Heart left ventricle (tissue), 13 donors: ENCODE data around the gene TPD52L1.

ENCODE experiments used
- POLR2A ChIP-seq, 2 donors: fragments of 450-650 bp; IDR thresholded peaks; one replicate each; pipeline ENCODE4 v1.6.1; 2017; ENCODE audit warnings: antibody characterized with exemption in 2 of 2, mild to moderate bottlenecking in 2 of 2, moderate library complexity in 2 of 2
- TF ChIP-seq, protein P1 (sequence below), 12 donors: fragments of 200-600 bp; sonication (generic) in 4 of 12; IDR thresholded peaks; one replicate each; pipeline versions ENCODE4 v1.5.0 to v1.8.0; 2018 to 2022; ENCODE audit warnings: antibody characterized with exemption in 12 of 12, mild to moderate bottlenecking in 5 of 12
- donor health status: ischemic (EF 13 %, LVEDD 7.1; RV severe dilation, severe dysfunction).
- donor health status: DM: no; HTN: yes; CAD: no.
- donor health status: DM: no; HTN: no; CAD: no.
- donor health status: ischemic (EF 25% LVEDD 6.9; RV normal size, moderate dysfunction).
- donor health status: ischemic (EF 25% LVEDD 5.7; RV mildly dilated, moderate dysfunction).
- donor health status: ischemic (EF 35%, LVEDD 5.7; RV mildly dilated, moderate dysfunction).
- donor health status: nonischemic (EF 11% LVEDD 7.7; RV severe dilation, severe dysfunction).
- donor health status: DM: yes; HTN: yes; CAD: no.
- donor health status: PGD.
- donor health status: ischemic (EF 29% LVEDD 5.4; RV normal size, mild dysfunction).
- donor health status: nonischemic (EF 23%, LVEDD 6.1; RV moderate dilation, normal function).

DNA sequence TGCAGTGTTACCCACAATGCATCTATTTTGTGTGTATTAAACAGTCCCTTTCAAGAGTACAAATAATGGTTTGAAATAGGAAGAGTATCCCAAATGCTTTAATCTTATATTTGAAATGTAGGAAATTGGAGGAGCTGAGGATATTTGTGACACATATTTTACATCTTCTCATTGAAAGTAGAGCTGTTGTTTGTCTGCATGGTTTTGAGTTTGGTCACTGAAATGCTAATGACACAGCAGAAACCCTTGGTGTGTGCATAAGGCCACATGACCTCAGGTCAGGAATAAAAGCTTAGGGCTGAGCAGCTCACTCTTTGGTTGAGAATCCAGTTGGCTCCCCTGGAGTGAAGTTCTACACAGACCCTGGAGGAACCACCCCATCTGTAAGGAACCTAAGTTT lies 49.8 kb downstream of the TPD52L1 start:
- no peak for TF ChIP-seq POLR2A (IDR thresholded peaks at IDR 0.05)
- TF ChIP-seq, protein P1, sequence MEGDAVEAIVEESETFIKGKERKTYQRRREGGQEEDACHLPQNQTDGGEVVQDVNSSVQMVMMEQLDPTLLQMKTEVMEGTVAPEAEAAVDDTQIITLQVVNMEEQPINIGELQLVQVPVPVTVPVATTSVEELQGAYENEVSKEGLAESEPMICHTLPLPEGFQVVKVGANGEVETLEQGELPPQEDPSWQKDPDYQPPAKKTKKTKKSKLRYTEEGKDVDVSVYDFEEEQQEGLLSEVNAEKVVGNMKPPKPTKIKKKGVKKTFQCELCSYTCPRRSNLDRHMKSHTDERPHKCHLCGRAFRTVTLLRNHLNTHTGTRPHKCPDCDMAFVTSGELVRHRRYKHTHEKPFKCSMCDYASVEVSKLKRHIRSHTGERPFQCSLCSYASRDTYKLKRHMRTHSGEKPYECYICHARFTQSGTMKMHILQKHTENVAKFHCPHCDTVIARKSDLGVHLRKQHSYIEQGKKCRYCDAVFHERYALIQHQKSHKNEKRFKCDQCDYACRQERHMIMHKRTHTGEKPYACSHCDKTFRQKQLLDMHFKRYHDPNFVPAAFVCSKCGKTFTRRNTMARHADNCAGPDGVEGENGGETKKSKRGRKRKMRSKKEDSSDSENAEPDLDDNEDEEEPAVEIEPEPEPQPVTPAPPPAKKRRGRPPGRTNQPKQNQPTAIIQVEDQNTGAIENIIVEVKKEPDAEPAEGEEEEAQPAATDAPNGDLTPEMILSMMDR (IDR thresholded peaks at IDR 0.05): no peak
